GM12875 (cell line): ENCODE results near the gene BRICD5.
"Not testable (repeated sequence)": the region's sequence is repeated elsewhere in the genome, so short reads cannot be mapped to it uniquely, and the experiment has no call there.

ENCODE experiments used
- H3K4me3 ChIP-seq: one replicate; pipeline ENCODE4 v1.5.1; 2011; ENCODE audit warnings: low read depth, low read length, control low read depth
- CTCF ChIP-seq: IDR thresholded peaks from 2 replicates; pipeline ENCODE4 v1.5.1; 2011; ENCODE audit warnings: low read depth, mild to moderate bottlenecking, control low read depth, inconsistent platforms, low read length, moderate library complexity, borderline replicate concordance; ENCODE audit not compliant: insufficient read depth

The BRICD5 gene

GRCh38 chr16:2210386-2211365 is at the start of gene BRICD5:
Gene BRICD5, minus strand, starts transcription at chr16:2210863. Its CDS starts 30 bp downstream, at chr16:2210833.
- no peak for TF ChIP-seq CTCF
- H3K4me3 ChIP-seq: no peak within 1 kb of the TSS

DNA sequence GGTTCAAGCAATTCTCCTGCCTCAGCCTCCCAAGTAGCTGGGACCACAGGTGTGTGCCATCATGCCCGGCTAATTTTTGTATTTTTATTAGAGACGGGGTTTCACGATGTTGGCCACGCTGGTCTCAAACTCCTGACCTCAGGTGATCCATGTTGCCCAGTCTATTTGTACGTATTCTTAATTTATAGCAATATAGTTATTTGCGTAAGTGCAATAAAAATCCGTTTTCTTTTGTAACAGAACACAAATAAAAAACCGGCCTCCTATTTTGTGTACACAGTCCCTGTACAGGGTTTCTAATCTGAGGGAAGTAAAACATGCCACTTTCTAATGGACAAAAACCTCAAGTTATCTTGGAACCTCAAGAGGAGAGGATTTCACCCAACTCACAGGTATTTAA is 49.6 kb upstream of the BRICD5 start:
- no peak for TF ChIP-seq CTCF

GRCh38 chr16:2258530-2258929 is 47.9 kb upstream of the BRICD5 start:
- H3K4me3 ChIP-seq: not testable (repeated sequence)

More for the DNA sequence above, 49.6 kb upstream of the BRICD5 start:
- H3K4me3 ChIP-seq: no peak overlapping the region

DNA sequence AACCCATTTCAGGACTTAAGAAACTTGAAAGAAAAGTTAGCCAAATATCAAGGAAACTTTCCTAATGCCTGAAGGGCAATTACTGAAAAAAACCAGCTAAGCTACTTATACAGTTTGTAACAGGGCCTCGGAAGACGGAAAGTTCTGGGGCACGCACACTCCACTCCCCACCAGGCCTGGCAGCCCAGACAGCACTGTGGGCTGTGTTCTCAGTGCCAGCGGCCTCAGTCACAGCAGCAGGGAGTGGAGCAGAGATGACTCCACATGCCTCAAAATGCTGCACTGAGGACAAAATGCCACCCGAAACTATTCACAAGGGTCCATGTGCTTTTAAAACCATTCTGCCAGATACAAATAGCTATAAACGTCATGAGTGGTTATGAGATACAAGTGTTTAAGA is 47.1 kb upstream of the BRICD5 start:
- no peak overlapping the region for H3K4me3 ChIP-seq
- no peak for TF ChIP-seq CTCF

DNA sequence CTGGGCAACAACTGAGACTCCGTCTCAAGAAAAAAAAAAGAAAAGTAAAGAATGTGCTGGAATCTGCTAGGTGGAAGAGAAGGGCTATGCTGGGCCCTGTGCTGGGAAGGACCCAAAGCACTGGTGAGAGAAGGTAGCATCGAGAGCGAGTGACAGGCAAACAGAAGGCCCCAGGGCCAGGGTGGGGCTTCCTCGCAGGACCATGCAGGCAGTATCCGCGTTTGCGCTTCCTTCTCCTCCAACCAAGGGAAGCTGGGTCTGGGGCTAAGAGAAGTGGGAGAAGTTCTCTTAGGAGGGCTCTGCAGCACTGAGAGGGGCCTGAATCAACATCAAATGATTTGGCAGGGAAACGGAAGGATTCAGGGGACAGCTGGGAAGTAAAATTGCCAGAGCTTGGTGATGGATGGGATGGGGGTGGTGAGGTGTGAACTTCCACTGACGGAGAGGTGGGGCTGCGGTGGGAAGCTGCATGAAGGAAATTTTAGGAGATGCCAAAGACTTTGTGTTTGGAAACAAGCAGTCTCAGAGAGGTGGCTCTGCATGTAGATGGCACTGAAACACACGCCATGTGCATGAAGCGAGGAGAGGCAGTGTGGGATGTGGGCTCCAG is 46.0 kb upstream of the BRICD5 start:
- H3K4me3 ChIP-seq: no peak overlapping the region
- no peak for TF ChIP-seq CTCF

GRCh38 chr16:2253293-2253692 is 42.6 kb upstream of the BRICD5 start:
- no peak overlapping the region for H3K4me3 ChIP-seq
- no peak for TF ChIP-seq CTCF

DNA sequence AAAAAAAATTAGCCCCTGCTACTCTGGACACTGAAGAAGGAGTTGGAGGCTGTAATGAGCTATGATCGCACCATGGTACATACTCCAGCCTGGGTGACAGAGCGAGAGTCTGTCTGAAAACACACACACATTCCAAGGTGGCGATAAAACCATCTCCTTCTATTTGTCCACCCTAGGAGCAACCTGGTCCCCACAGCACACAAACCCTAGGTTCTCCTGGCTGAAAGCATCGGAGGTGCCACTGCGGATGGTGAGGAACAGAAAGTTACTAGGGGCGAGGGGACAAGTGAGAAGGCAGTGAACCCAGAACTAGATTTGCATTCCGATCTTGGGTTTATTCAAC is 42.1 kb upstream of the BRICD5 start:
- TF ChIP-seq CTCF: no peak
- no peak overlapping the region for H3K4me3 ChIP-seq
